ENCODE results near the gene RBFOX1.

RBFOX1 gene

DNA sequence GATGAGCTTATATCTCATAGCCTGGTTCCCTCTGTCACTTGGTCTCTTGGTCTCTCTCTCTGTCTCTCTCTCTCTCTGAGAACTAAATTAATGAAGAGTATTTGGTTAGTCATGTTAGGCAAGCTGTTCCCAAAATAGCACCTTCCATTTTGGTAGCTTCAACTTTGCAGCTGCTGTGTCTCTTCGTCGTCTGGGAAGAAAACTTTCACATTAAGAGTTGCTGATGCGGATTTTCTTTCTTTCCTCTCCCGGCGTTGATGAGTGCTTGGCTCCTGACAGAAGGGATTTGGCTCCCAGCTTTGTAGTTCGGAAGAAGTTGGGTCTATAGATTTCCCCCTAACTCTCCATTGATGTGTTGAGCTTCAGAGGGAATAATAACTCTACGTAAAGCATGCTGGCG is at the start of gene RBFOX1:
TSS of gene RBFOX1 (plus strand) at position 235 of the 400 bp plus-strand sequence.
- no CpG with 5 or more reads among the region's 8 CpGs for WGBS (ENCODE audit: insufficient coverage, insufficient read length)
- DNase-seq (ENCODE audit: low read depth, low spot score), result no peak
- no peaks in the 10 kb centered on the region for H3K36me3 ChIP-seq (ENCODE audit: control insufficient read depth, insufficient read depth, low read length)
- H3K9me3 ChIP-seq (ENCODE audit: control insufficient read depth, insufficient read depth, low read length), result peaks cover 1% of the 10 kb centered on the region
- no peak within 1 kb of the TSS for H3K4me3 ChIP-seq (ENCODE audit: low read length)
- H3K27ac ChIP-seq (ENCODE audit: low read length), result no peak within 1 kb of the TSS
- H3K4me1 ChIP-seq (ENCODE audit: control insufficient read depth, insufficient read depth, low read length), result no peaks in the 10 kb centered on the region
- no peaks in the 10 kb centered on the region for H3K27me3 ChIP-seq (ENCODE audit: control insufficient read depth, insufficient read depth, low read length)

GRCh38 chr16:7284780-7285179 is 47.9 kb upstream of the RBFOX1 start:
- no peak for DNase-seq (ENCODE audit: low read depth, low spot score)

GRCh38 chr16:7285520-7285919 is 47.1 kb upstream of the RBFOX1 start:
- no peak overlapping the region for H3K4me3 ChIP-seq (ENCODE audit: low read length)
- WGBS (ENCODE audit: insufficient coverage, insufficient read length), result 100% methylated on average over 1 of the region's 2 CpGs
- no peaks in the 10 kb centered on the region for H3K36me3 ChIP-seq (ENCODE audit: control insufficient read depth, insufficient read depth, low read length)
- no peaks in the 10 kb centered on the region for H3K4me1 ChIP-seq (ENCODE audit: control insufficient read depth, insufficient read depth, low read length)
- DNase-seq (ENCODE audit: low read depth, low spot score), result no peak
- H3K27ac ChIP-seq (ENCODE audit: low read length), result no peak overlapping the region
- no peaks in the 10 kb centered on the region; the same call in 1 of the 2 replicates for H3K9me3 ChIP-seq (ENCODE audit: control insufficient read depth, insufficient read depth, low read length)
- H3K27me3 ChIP-seq (ENCODE audit: control insufficient read depth, insufficient read depth, low read length), result no peaks in the 10 kb centered on the region

More at GRCh38 chr16:7284780-7285179, 47.9 kb upstream of the RBFOX1 start:
- WGBS (ENCODE audit: insufficient coverage, insufficient read length), result no CpG with 5 or more reads among the region's 4 CpGs
- Histone ChIP-seq H3K36me3 (ENCODE audit: control insufficient read depth, insufficient read depth, low read length) (no peaks in the 10 kb centered on the region), H3K9me3 (ENCODE audit: control insufficient read depth, insufficient read depth, low read length) (peaks cover 2% of the 10 kb centered on the region), H3K27me3 (ENCODE audit: control insufficient read depth, insufficient read depth, low read length) (no peaks in the 10 kb centered on the region), H3K4me1 (ENCODE audit: control insufficient read depth, insufficient read depth, low read length) (no peaks in the 10 kb centered on the region), H3K4me3 (ENCODE audit: low read length) (no peak overlapping the region), H3K27ac (ENCODE audit: low read length) (no peak overlapping the region)

GRCh38 chr16:7289299-7289698 is 43.3 kb upstream of the RBFOX1 start:
- DNase-seq (ENCODE audit: low read depth, low spot score), result no peak
- H3K36me3 ChIP-seq (ENCODE audit: control insufficient read depth, insufficient read depth, low read length), result no peaks in the 10 kb centered on the region
- no CpG with 5 or more reads among the region's 3 CpGs for whole genome bisulfite sequencing (ENCODE audit: insufficient coverage, insufficient read length)
- H3K4me3 ChIP-seq (ENCODE audit: low read length), result no peak overlapping the region
- H3K27ac ChIP-seq (ENCODE audit: low read length), result no peak overlapping the region
- H3K4me1 ChIP-seq (ENCODE audit: control insufficient read depth, insufficient read depth, low read length), result no peaks in the 10 kb centered on the region
- H3K9me3 ChIP-seq (ENCODE audit: control insufficient read depth, insufficient read depth, low read length), result no peaks in the 10 kb centered on the region
- H3K27me3 ChIP-seq (ENCODE audit: control insufficient read depth, insufficient read depth, low read length), result no peaks in the 10 kb centered on the region

- no CpG with 5 or more reads among the region's 6 CpGs for WGBS (ENCODE audit: insufficient coverage, insufficient read length)
- peaks cover 1% of the 10 kb centered on the region; the same call in 1 of the 2 replicates for H3K9me3 ChIP-seq (ENCODE audit: control insufficient read depth, insufficient read depth, low read length)
- no peaks in the 10 kb centered on the region for H3K27me3 ChIP-seq (ENCODE audit: control insufficient read depth, insufficient read depth, low read length)
- H3K4me3 ChIP-seq (ENCODE audit: low read length), result no peak overlapping the region
- no peaks in the 10 kb centered on the region for H3K36me3 ChIP-seq (ENCODE audit: control insufficient read depth, insufficient read depth, low read length)
- no peaks in the 10 kb centered on the region for H3K4me1 ChIP-seq (ENCODE audit: control insufficient read depth, insufficient read depth, low read length)
- no peak for DNase-seq (ENCODE audit: low read depth, low spot score)
- no peak overlapping the region for H3K27ac ChIP-seq (ENCODE audit: low read length)
Observed at GRCh38 chr16:7290682-7291081, 42.0 kb upstream of the RBFOX1 start.

DNA sequence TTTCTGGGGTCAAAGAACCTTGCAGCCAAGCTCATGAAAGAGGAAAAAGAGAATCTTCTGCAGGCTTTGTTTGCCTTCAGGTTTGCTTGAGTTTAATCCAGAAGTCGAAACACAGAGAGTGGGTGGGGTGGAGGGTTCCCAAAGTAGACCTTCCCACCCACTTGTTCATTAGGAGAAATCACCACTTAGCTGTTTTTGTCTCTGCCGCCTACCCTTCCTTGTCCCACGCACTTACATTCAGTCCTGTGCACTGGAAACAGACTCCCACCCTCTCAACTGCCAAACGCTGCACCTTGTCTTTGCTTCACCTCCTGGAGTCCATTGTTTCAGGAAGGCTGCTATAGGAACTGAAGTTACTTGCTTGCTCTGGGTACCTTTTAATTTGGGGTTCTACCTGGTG is 38.6 kb upstream of the RBFOX1 start:
- no peaks in the 10 kb centered on the region for H3K4me1 ChIP-seq (ENCODE audit: control insufficient read depth, insufficient read depth, low read length)
- no CpG with 5 or more reads among the region's 4 CpGs for WGBS (ENCODE audit: insufficient coverage, insufficient read length)
- no peak overlapping the region for H3K27ac ChIP-seq (ENCODE audit: low read length)
- H3K9me3 ChIP-seq (ENCODE audit: control insufficient read depth, insufficient read depth, low read length), result peaks cover 1% of the 10 kb centered on the region; the same call in 1 of the 2 replicates
- DNase-seq (ENCODE audit: low read depth, low spot score), result no peak
- H3K36me3 ChIP-seq (ENCODE audit: control insufficient read depth, insufficient read depth, low read length), result no peaks in the 10 kb centered on the region
- no peaks in the 10 kb centered on the region for H3K27me3 ChIP-seq (ENCODE audit: control insufficient read depth, insufficient read depth, low read length)
- no peak overlapping the region for H3K4me3 ChIP-seq (ENCODE audit: low read length)

- no CpG with 5 or more reads among the region's 34 CpGs for WGBS (ENCODE audit: insufficient coverage, insufficient read length)
- Histone ChIP-seq H3K27ac (ENCODE audit: low read length) (no peak overlapping the region), H3K27me3 (ENCODE audit: control insufficient read depth, insufficient read depth, low read length) (no peaks in the 10 kb centered on the region; the same call in 1 of the 2 replicates), H3K4me3 (ENCODE audit: low read length) (peak overlapping the region; percentile 64), H3K4me1 (ENCODE audit: control insufficient read depth, insufficient read depth, low read length) (no peaks in the 10 kb centered on the region; the same call in 1 of the 2 replicates), H3K9me3 (ENCODE audit: control insufficient read depth, insufficient read depth, low read length) (no peaks in the 10 kb centered on the region), H3K36me3 (ENCODE audit: control insufficient read depth, insufficient read depth, low read length) (no peaks in the 10 kb centered on the region)
- no peak for DNase-seq (ENCODE audit: low read depth, low spot score)
Observed at GRCh38 chr16:7303052-7303610, 29.5 kb upstream of the RBFOX1 start.

- WGBS (ENCODE audit: insufficient coverage, insufficient read length), result no CpG with 5 or more reads among the region's 20 CpGs
- no peaks in the 10 kb centered on the region for H3K9me3 ChIP-seq (ENCODE audit: control insufficient read depth, insufficient read depth, low read length)
- H3K27me3 ChIP-seq (ENCODE audit: control insufficient read depth, insufficient read depth, low read length), result no peaks in the 10 kb centered on the region; the same call in 1 of the 2 replicates
- H3K4me1 ChIP-seq (ENCODE audit: control insufficient read depth, insufficient read depth, low read length), result no peaks in the 10 kb centered on the region; the same call in 1 of the 2 replicates
- no peak for DNase-seq (ENCODE audit: low read depth, low spot score)
- H3K27ac ChIP-seq (ENCODE audit: low read length), result no peak overlapping the region
- H3K36me3 ChIP-seq (ENCODE audit: control insufficient read depth, insufficient read depth, low read length), result no peaks in the 10 kb centered on the region
- peak overlapping the region; percentile 59; the same call in 1 of the 2 replicates for H3K4me3 ChIP-seq (ENCODE audit: low read length)
Observed at GRCh38 chr16:7303660-7304200, 28.9 kb upstream of the RBFOX1 start.

GRCh38 chr16:7304279-7304678 is 28.4 kb upstream of the RBFOX1 start:
- Histone ChIP-seq H3K27me3 (ENCODE audit: control insufficient read depth, insufficient read depth, low read length) (no peaks in the 10 kb centered on the region; the same call in 1 of the 2 replicates), H3K4me1 (ENCODE audit: control insufficient read depth, insufficient read depth, low read length) (no peaks in the 10 kb centered on the region; the same call in 1 of the 2 replicates), H3K27ac (ENCODE audit: low read length) (no peak overlapping the region), H3K4me3 (ENCODE audit: low read length) (peak overlapping the region; percentile 59; the same call in 1 of the 2 replicates), H3K9me3 (ENCODE audit: control insufficient read depth, insufficient read depth, low read length) (no peaks in the 10 kb centered on the region), H3K36me3 (ENCODE audit: control insufficient read depth, insufficient read depth, low read length) (no peaks in the 10 kb centered on the region)
- WGBS (ENCODE audit: insufficient coverage, insufficient read length), result no CpG with 5 or more reads among the region's 27 CpGs
- DNase-seq (ENCODE audit: low read depth, low spot score), result no peak

DNA sequence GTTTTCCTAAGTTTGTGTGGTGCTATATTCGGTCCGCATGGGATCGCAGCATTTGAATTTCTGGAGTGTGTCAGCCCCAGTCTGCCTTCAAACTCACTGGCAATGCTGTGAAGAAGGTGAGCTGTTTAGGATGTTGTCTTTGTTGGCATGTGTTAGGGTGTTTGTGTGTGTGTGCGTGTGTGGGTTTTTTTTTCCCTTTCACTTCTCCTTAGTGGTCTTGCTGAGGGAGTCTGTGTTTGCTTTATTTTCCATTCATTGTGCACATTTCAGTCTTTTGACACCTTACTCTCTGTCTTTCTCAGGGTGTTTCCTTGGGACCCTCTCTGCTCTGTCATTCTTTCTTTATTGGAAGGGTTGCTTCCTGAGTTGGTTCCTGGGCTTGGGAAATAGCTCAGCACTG is 27.7 kb upstream of the RBFOX1 start:
- Histone ChIP-seq H3K4me1 (ENCODE audit: control insufficient read depth, insufficient read depth, low read length) (no peaks in the 10 kb centered on the region; the same call in 1 of the 2 replicates), H3K27me3 (ENCODE audit: control insufficient read depth, insufficient read depth, low read length) (no peaks in the 10 kb centered on the region; the same call in 1 of the 2 replicates), H3K27ac (ENCODE audit: low read length) (no peak overlapping the region), H3K36me3 (ENCODE audit: control insufficient read depth, insufficient read depth, low read length) (no peaks in the 10 kb centered on the region), H3K4me3 (ENCODE audit: low read length) (no peak overlapping the region), H3K9me3 (ENCODE audit: control insufficient read depth, insufficient read depth, low read length) (no peaks in the 10 kb centered on the region)
- no CpG with 5 or more reads among the region's 4 CpGs for WGBS (ENCODE audit: insufficient coverage, insufficient read length)
- DNase-seq (ENCODE audit: low read depth, low spot score), result no peak

DNA sequence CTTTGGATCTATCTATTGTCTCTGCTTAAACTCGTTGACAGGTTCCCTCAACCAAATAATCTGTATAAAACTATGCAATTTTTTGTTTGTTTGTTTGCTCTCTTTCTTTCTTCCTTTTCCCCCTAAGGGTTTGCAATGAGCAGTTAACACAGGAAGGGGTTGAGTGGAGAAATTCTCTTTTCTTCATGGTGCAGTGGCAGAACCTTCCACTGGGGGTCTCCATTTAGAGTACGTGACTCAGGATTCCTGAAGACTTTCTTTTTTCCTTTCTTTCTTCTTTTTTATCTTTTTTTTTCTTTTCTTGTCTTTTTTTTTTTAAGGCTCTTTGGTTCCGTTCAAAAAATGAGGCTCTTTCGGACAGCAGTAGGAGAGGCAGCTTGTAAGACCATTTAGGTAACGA is 19.5 kb upstream of the RBFOX1 start:
- Histone ChIP-seq H3K27me3 (ENCODE audit: control insufficient read depth, insufficient read depth, low read length) (no peaks in the 10 kb centered on the region), H3K27ac (ENCODE audit: low read length) (no peak overlapping the region), H3K36me3 (ENCODE audit: control insufficient read depth, insufficient read depth, low read length) (no peaks in the 10 kb centered on the region), H3K9me3 (ENCODE audit: control insufficient read depth, insufficient read depth, low read length) (peaks cover 5% of the 10 kb centered on the region), H3K4me1 (ENCODE audit: control insufficient read depth, insufficient read depth, low read length) (no peaks in the 10 kb centered on the region), H3K4me3 (ENCODE audit: low read length) (no peak overlapping the region)
- no CpG with 5 or more reads among the region's 5 CpGs for WGBS (ENCODE audit: insufficient coverage, insufficient read length)
- no peak for DNase-seq (ENCODE audit: low read depth, low spot score)

Measured in iPS DF 6.9 (cell line).